Psoas muscle (tissue), 8 donors: ENCODE measurements around the gene DLX3. TPM values are rescaled to one million over a fixed set of nuclear protein-coding genes. Genes with fewer than 3 reads are reported as not detected.

Experiments used
- ATAC-seq, 4 donors: fragments of 200-7000 bp; cut with Tn5 transposase; one replicate each; pipeline ENCODE4 v1.9.1; 2020; ENCODE audit warnings: moderate library complexity in 3 of 4, mild to moderate bottlenecking in 2 of 4
- DNase-seq, 2 donors: peaks; one replicate each; pipeline ENCODE4 v3.0.0-alpha.2; 2020
- H3K27ac ChIP-seq: fragments of 200-600 bp; one replicate; pipeline ENCODE4 v1.8.0; 2022
- H3K27me3 ChIP-seq, 3 donors: fragments of 200-600 bp in 1 of 3; one replicate each; pipeline versions ENCODE4 v1.6.1 to v1.8.0; 2013 to 2022; ENCODE audit warnings: low read length in 2 of 3, mild to moderate bottlenecking in 2 of 3, moderate library complexity in 1 of 3; ENCODE audit not compliant: insufficient read depth in 3 of 3
- H3K36me3 ChIP-seq, 2 donors: fragments of 200-600 bp in 1 of 2; one replicate each; pipeline versions ENCODE4 v1.6.1 to v1.8.0; 2013 to 2022; ENCODE audit warnings: low read depth in 1 of 2, mild to moderate bottlenecking in 1 of 2, moderate library complexity in 1 of 2; ENCODE audit not compliant: insufficient read depth in 1 of 2
- H3K4me1 ChIP-seq: fragments of 200-600 bp; one replicate; pipeline ENCODE4 v1.8.0; 2022
- H3K4me3 ChIP-seq: fragments of 200-600 bp; one replicate; pipeline ENCODE4 v1.8.0; 2022; ENCODE audit warnings: mild to moderate bottlenecking
- H3K9me3 ChIP-seq: fragments of 200-600 bp; one replicate; pipeline ENCODE4 v1.8.0; 2022
- WGBS, 3 donors: extraction: QIAGEN DNeasy Blood & Tissue Kit; methylation state at CpG; one replicate each; pipeline versions ENCODE4 v1.1.6 to v1.1.7; 2013; 5-methylcytosine and 5-hydroxymethylcytosine counted together
- intact Hi-C, 2 donors: fragments of 100-400 bp; cut with DNase I; formaldehyde crosslinking; loops; one replicate each; pipeline versions ENCODE4 v1.11.0 to v1.14.2; 2022
- polyA plus RNA-seq, 3 donors: library from polyadenylated mRNA; stranded (reverse); fragments of 200-250 nt; gene quantifications; one replicate each; pipeline ENCODE4 v1.2.3, GENCODE V29; 2013
- total RNA-seq, 4 donors: library from RNA; stranded (reverse); fragmentation: NEBNext Ultra II Directional in 2 of 4; extraction: Animal tissue kit (Norgen Biotek cat#: 25700) in 2 of 4; gene quantifications; one replicate each; pipeline versions ENCODE4 v1.2.1 to v1.2.4, GENCODE V29; 2021 to 2023
- TF ChIP-seq, protein P1 (sequence below): fragments of 200-600 bp; IDR thresholded peaks from one replicate; pipeline ENCODE4 v1.8.0; 2022; ENCODE audit warnings: antibody characterized with exemption
- donor health status: healthy with polysubstance abuse.
- donor health status: DM: no; HTN: no; CAD: no; lungs with moderate emphysema.
- donor health status: Bipolar disorder and iron deficiency.
- donor health status: healthy.
- donor health status: DM: yes; HTN: yes; CAD: no.
- donor health status: DM: no; HTN: no; CAD: no.
- donor health status: DM: no; HTN: no; CAD: no.
- donor health status: DM: yes; HTN: yes; CAD: no.

The DLX3 gene
- total and polyA plus RNA-seq, 7 donors, result 0.03 TPM; not detected in 6

GRCh38 chr17:50021681-50022370, 26.8 kb upstream of the DLX3 start:
- no peak for ATAC-seq
- H3K4me1 ChIP-seq, result no peaks in the 10 kb centered on the region
- WGBS, 3 donors, result 88 to 90% (median 89%) methylated on average over 6 of the region's 6 CpGs
- H3K9me3 ChIP-seq, result no peaks in the 10 kb centered on the region
- intact Hi-C loops, result no loop called here
- H3K27me3 ChIP-seq, result no peaks in the 10 kb centered on the region
- no peak overlapping the region for H3K4me3 ChIP-seq
- H3K27ac ChIP-seq, result no peak overlapping the region
- no peak for DNase-seq
- TF ChIP-seq, protein P1, sequence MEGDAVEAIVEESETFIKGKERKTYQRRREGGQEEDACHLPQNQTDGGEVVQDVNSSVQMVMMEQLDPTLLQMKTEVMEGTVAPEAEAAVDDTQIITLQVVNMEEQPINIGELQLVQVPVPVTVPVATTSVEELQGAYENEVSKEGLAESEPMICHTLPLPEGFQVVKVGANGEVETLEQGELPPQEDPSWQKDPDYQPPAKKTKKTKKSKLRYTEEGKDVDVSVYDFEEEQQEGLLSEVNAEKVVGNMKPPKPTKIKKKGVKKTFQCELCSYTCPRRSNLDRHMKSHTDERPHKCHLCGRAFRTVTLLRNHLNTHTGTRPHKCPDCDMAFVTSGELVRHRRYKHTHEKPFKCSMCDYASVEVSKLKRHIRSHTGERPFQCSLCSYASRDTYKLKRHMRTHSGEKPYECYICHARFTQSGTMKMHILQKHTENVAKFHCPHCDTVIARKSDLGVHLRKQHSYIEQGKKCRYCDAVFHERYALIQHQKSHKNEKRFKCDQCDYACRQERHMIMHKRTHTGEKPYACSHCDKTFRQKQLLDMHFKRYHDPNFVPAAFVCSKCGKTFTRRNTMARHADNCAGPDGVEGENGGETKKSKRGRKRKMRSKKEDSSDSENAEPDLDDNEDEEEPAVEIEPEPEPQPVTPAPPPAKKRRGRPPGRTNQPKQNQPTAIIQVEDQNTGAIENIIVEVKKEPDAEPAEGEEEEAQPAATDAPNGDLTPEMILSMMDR, result no peak
- no peaks in the 10 kb centered on the region for H3K36me3 ChIP-seq

DNA sequence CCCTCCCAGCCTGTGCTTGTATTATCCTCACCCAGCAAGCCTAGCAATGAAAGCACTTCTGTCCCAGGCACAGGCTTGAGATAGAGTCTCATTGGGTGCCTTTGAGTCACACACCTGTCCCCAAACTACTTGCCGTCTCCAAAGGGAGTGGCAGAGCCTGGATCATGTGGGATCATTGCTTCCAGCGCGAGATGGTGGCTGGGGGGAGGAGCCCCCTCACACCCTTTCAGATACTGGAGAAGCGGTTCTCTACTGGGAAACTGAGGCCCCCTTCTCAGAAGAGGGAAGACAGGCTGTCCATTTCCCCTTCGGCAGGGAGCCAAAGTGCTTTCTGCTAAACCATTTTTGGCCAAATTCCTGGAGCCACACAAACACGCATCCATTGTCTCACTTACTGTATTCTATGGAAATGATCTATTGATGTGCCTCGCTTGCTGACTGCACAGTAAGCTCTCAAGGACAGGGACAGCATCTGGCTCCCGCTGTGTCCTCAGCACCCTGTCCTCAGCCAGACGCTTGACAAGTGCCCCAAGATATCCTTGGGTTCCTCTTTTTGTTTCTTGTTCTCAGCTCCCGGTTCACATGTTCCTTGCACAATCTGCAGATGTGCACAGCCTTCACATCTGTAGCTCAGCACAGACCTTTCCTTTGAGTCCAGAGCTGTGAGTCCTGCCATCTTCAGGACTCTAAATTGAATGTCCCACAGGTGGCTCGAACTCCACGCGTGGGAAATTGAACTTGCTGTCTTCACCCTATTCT, 26.0 kb upstream of the DLX3 start:
- DNase-seq (no peak), ATAC-seq (no peak)
- H3K9me3 ChIP-seq, result no peaks in the 10 kb centered on the region
- H3K4me1 ChIP-seq, result no peaks in the 10 kb centered on the region
- TF ChIP-seq, protein P1, result no peak
- intact Hi-C loops, result no loop called here
- no peak overlapping the region for H3K4me3 ChIP-seq
- no peaks in the 10 kb centered on the region for H3K36me3 ChIP-seq
- H3K27ac ChIP-seq, result no peak overlapping the region
- no peaks in the 10 kb centered on the region for H3K27me3 ChIP-seq
- WGBS, 3 donors, result 50 to 71% (median 56%) methylated on average over 13 of the region's 13 CpGs

- TF ChIP-seq, protein P1, result no peak
- 84 to 97% (median 95%) methylated on average over 1 of the region's 1 CpG for WGBS, 3 donors
- H3K4me3 ChIP-seq, result no peak overlapping the region
- no peak overlapping the region for H3K27ac ChIP-seq
- H3K4me1 ChIP-seq, result no peaks in the 10 kb centered on the region
- H3K9me3 ChIP-seq, result no peaks in the 10 kb centered on the region
- H3K36me3 ChIP-seq, result no peaks in the 10 kb centered on the region
- ATAC-seq (no peak), DNase-seq (no peak)
- intact Hi-C loops, result no loop called here
- no peaks in the 10 kb centered on the region for H3K27me3 ChIP-seq
Observed at GRCh38 chr17:50018909-50019308, 23.9 kb upstream of the DLX3 start.

DNA sequence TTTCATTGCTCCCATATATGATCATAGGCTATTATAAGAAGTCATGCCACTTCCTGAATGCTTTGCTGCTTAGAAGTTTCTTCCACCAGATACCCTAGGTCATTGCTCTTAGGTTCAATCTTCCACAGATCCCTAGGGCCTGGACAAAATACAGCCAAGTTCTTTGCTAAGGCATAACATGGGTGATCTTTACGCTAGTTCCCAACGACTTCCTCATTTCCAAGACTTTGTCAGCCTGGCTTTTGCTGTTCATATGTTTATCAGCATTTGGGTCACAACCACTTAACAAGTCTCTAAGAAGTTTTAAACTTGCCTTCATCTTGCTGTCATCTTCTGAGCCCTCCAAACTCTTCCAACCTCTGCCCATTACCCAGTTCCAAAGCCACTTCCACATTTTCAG, 20.1 kb upstream of the DLX3 start:
- Histone ChIP-seq H3K4me1 (no peaks in the 10 kb centered on the region), H3K4me3 (no peak overlapping the region), H3K9me3 (no peaks in the 10 kb centered on the region), H3K27ac (no peak overlapping the region), H3K27me3 (peaks cover 0 to 20% (median 2%) of the 10 kb centered on the region in 3 donors), H3K36me3 (no peaks in the 10 kb centered on the region)
- TF ChIP-seq, protein P1, result no peak
- ATAC-seq, result no peak
- no peak for DNase-seq
- 86 to 91% (median 88%) methylated on average over 2 of the region's 2 CpGs for WGBS, 3 donors
- intact Hi-C loops, result no loop called here
